CD8-positive, alpha-beta memory T cell (primary cell): Measurements from ENCODE around the gene CALN1. TPM values are rescaled to one million over a fixed set of nuclear protein-coding genes. Genes with fewer than 3 reads are reported as not detected.

ENCODE experiments used
- CTCF ChIA-PET: fragments of 350-600 bp; sonication (Branson Sonifier 250); formaldehyde crosslinking; loops from one replicate; lab custom pipeline; 2021; ENCODE audit warnings: antibody characterized with exemption; lab: Charles Lee
- POLR2A ChIA-PET: fragments of 350-600 bp; sonication (Branson Sonifier 250); formaldehyde crosslinking; loops from one replicate; lab custom pipeline; 2021; ENCODE audit warnings: antibody characterized with exemption; lab: Charles Lee
- DNase-seq, 5 donors: peaks; one replicate each; pipeline versions ENCODE4 v3.0.0 to v3.0.0-alpha.2; 2020 to 2022; ENCODE audit warnings: mixed read lengths in 1 of 5
- H3K27ac ChIP-seq: one replicate; pipeline ENCODE4 v1.7.0; 2013; ENCODE audit warnings: low read depth, mild to moderate bottlenecking, low read length, moderate library complexity
- H3K27me3 ChIP-seq: 2 replicates; pipeline ENCODE4 v1.7.0; 2013; ENCODE audit warnings: low read length, mild to moderate bottlenecking; ENCODE audit not compliant: insufficient read depth, poor library complexity, severe bottlenecking
- H3K36me3 ChIP-seq: 2 replicates; pipeline ENCODE4 v1.7.0; 2013; ENCODE audit warnings: mild to moderate bottlenecking, low read length, moderate library complexity; ENCODE audit not compliant: insufficient read depth
- H3K4me1 ChIP-seq: 2 replicates; pipeline ENCODE4 v1.7.0; 2013; ENCODE audit warnings: mild to moderate bottlenecking, low read length, moderate library complexity; ENCODE audit not compliant: insufficient read depth
- H3K4me3 ChIP-seq: 2 replicates; pipeline ENCODE4 v1.7.0; 2013; ENCODE audit warnings: mild to moderate bottlenecking, low read length
- H3K9me3 ChIP-seq: 2 replicates; pipeline ENCODE4 v1.7.0; 2013; ENCODE audit warnings: mild to moderate bottlenecking, low read length
- H3K27ac Mint-ChIP-seq, 8 donors: one replicate each; pipeline ENCODE4 v1.8.0; 2020 to 2021; ENCODE audit warnings: mixed read lengths in 8 of 8, mild to moderate bottlenecking in 6 of 8, inconsistent platforms in 3 of 8, moderate library complexity in 3 of 8
- H3K27me3 Mint-ChIP-seq, 2 donors: one replicate each; pipeline ENCODE4 v1.8.0; 2020 to 2021; ENCODE audit warnings: mixed read lengths in 2 of 2, mild to moderate bottlenecking in 1 of 2, moderate library complexity in 1 of 2
- H3K36me3 Mint-ChIP-seq, 3 donors: one replicate each; pipeline ENCODE4 v1.8.0; 2020 to 2021; ENCODE audit warnings: mixed read lengths in 3 of 3, inconsistent platforms in 1 of 3, mild to moderate bottlenecking in 1 of 3
- H3K4me1 Mint-ChIP-seq, 3 donors: one replicate each; pipeline ENCODE4 v1.8.0; 2020 to 2021; ENCODE audit warnings: mixed read lengths in 3 of 3, inconsistent platforms in 1 of 3, mild to moderate bottlenecking in 1 of 3
- H3K4me3 Mint-ChIP-seq, 7 donors: one replicate each; pipeline ENCODE4 v1.8.0; 2020 to 2021; ENCODE audit warnings: mixed read lengths in 7 of 7, mild to moderate bottlenecking in 6 of 7, moderate library complexity in 4 of 7, inconsistent platforms in 2 of 7
- H3K9me3 Mint-ChIP-seq, 5 donors: one replicate each; pipeline ENCODE4 v1.8.0; 2020 to 2022; ENCODE audit warnings: mixed read lengths in 5 of 5, mild to moderate bottlenecking in 3 of 5, moderate library complexity in 2 of 5, inconsistent platforms in 1 of 5
- polyA plus RNA-seq: library from polyadenylated mRNA; unstranded; fragments of 300-500 nt; fragmentation: Illumina TruSeq; gene quantifications from one replicate; pipeline ENCODE4 v1.2.3, GENCODE V29; 2021
- total RNA-seq, 2 experiments: library from RNA; stranded (reverse); gene quantifications; one replicate each; pipeline ENCODE4 v1.2.3, GENCODE V29; 2021

The CALN1 gene
- total and polyA plus RNA-seq, 3 experiments from 2014 or later, result not detected

GRCh38 chr7:72272479-72272878, 139.7 kb downstream of the CALN1 start:
- Histone ChIP-seq H3K27me3 (no peaks in the 10 kb centered on the region), H3K9me3 (no peaks in the 10 kb centered on the region), H3K4me3 (no peak overlapping the region), H3K27ac (no peak overlapping the region), H3K36me3 (no peaks in the 10 kb centered on the region), H3K4me1 (no peaks in the 10 kb centered on the region)
- ChIA-PET POLR2A (no interaction called here), CTCF (no interaction called here)
- peaks cover 0 to 1% (median 0%) of the 10 kb centered on the region in 3 donors for H3K36me3 Mint-ChIP-seq
- no peak overlapping the region for H3K4me3 Mint-ChIP-seq
- no peaks in the 10 kb centered on the region for H3K4me1 Mint-ChIP-seq
- no peak overlapping the region for H3K27ac Mint-ChIP-seq
- peaks cover 2 to 30% (median 20%) of the 10 kb centered on the region in 5 donors for H3K9me3 Mint-ChIP-seq
- DNase-seq, result no peak
- H3K27me3 Mint-ChIP-seq, result no peaks in the 10 kb centered on the region

DNA sequence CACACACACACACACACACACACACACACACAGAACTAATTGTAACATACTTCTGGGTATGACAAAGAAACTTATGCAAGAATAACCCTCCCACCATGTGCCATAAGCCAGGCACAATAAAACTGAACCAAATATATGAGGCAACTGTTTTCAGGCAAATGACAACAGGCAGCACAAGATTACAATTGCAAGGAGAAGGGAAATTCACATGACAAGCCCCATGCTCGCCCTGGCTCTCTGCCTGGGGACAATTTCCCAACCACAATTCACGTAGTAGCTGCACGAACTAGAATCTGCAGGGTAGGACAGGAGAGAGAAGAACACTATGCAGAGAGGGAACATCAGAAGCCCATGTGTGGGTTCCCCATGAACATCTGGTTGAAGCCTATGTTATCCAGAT, 143.3 kb downstream of the CALN1 start:
- Histone ChIP-seq H3K36me3 (no peaks in the 10 kb centered on the region), H3K4me3 (no peak overlapping the region), H3K27ac (no peak overlapping the region), H3K9me3 (no peaks in the 10 kb centered on the region), H3K27me3 (no peaks in the 10 kb centered on the region), H3K4me1 (no peaks in the 10 kb centered on the region)
- Mint-ChIP-seq H3K27ac (no peak overlapping the region), H3K27me3 (no peaks in the 10 kb centered on the region), H3K9me3 (peaks cover 2 to 17% (median 7%) of the 10 kb centered on the region in 5 donors), H3K4me3 (no peak overlapping the region), H3K36me3 (peaks cover 0 to 1% (median 0%) of the 10 kb centered on the region in 3 donors), H3K4me1 (no peaks in the 10 kb centered on the region)
- CTCF ChIA-PET, result no interaction called here
- POLR2A ChIA-PET, result no interaction called here
- no peak for DNase-seq

DNA sequence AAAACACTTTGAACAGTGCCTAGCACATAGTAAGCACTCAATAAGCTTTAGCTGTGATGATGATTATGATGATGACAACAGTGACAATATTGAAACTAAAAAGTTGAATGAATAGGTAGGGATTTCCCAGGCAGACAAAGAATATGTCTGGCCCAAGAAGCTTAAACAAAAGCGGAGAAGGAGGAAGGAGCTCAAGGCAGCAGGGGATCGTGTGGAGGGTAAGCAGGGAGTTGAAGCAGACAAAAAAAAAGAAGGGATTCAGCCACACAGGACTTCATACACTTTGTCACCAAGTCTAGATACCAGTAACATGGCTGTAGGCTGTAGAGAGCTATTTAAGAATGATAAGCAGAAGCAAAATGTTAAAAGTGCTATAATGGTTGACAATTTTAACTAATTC, 144.0 kb downstream of the CALN1 start:
- Mint-ChIP-seq H3K4me3 (no peak overlapping the region), H3K27ac (no peak overlapping the region), H3K9me3 (peaks cover 2 to 19% (median 7%) of the 10 kb centered on the region in 5 donors), H3K36me3 (peaks cover 0 to 1% (median 0%) of the 10 kb centered on the region in 3 donors), H3K4me1 (no peaks in the 10 kb centered on the region), H3K27me3 (no peaks in the 10 kb centered on the region)
- no peaks in the 10 kb centered on the region for H3K9me3 ChIP-seq
- H3K4me1 ChIP-seq, result no peaks in the 10 kb centered on the region
- CTCF ChIA-PET, result no interaction called here
- no peak overlapping the region for H3K4me3 ChIP-seq
- POLR2A ChIA-PET, result no interaction called here
- no peak for DNase-seq
- H3K27me3 ChIP-seq, result no peaks in the 10 kb centered on the region
- H3K36me3 ChIP-seq, result no peaks in the 10 kb centered on the region
- H3K27ac ChIP-seq, result no peak overlapping the region

GRCh38 chr7:72267291-72267800, 144.8 kb downstream of the CALN1 start:
- Mint-ChIP-seq H3K4me1 (no peaks in the 10 kb centered on the region), H3K9me3 (peaks cover 0 to 19% (median 7%) of the 10 kb centered on the region in 5 donors), H3K27ac (no peak overlapping the region), H3K4me3 (no peak overlapping the region), H3K36me3 (peaks cover 0 to 1% (median 0%) of the 10 kb centered on the region in 3 donors), H3K27me3 (no peaks in the 10 kb centered on the region)
- ChIA-PET CTCF (no interaction called here), POLR2A (no interaction called here)
- no peak for DNase-seq
- Histone ChIP-seq H3K9me3 (no peaks in the 10 kb centered on the region), H3K27me3 (no peaks in the 10 kb centered on the region), H3K36me3 (no peaks in the 10 kb centered on the region), H3K4me1 (no peaks in the 10 kb centered on the region), H3K27ac (no peak overlapping the region), H3K4me3 (no peak overlapping the region)

GRCh38 chr7:72266771-72267170, 145.4 kb downstream of the CALN1 start:
- Histone ChIP-seq H3K27ac (no peak overlapping the region), H3K27me3 (no peaks in the 10 kb centered on the region), H3K36me3 (no peaks in the 10 kb centered on the region), H3K9me3 (no peaks in the 10 kb centered on the region), H3K4me1 (no peaks in the 10 kb centered on the region), H3K4me3 (no peak overlapping the region)
- no peak for DNase-seq
- ChIA-PET POLR2A (no interaction called here), CTCF (no interaction called here)
- Mint-ChIP-seq H3K4me1 (no peaks in the 10 kb centered on the region), H3K36me3 (peaks cover 0 to 1% (median 0%) of the 10 kb centered on the region in 3 donors), H3K27ac (no peak overlapping the region), H3K9me3 (peaks cover 0 to 19% (median 7%) of the 10 kb centered on the region in 5 donors), H3K27me3 (no peaks in the 10 kb centered on the region), H3K4me3 (no peak overlapping the region)

- no peak overlapping the region for H3K27ac ChIP-seq
- H3K4me1 Mint-ChIP-seq, result no peaks in the 10 kb centered on the region
- no peaks in the 10 kb centered on the region for H3K27me3 ChIP-seq
- peaks cover 0 to 21% (median 7%) of the 10 kb centered on the region in 5 donors for H3K9me3 Mint-ChIP-seq
- no peak overlapping the region for H3K27ac Mint-ChIP-seq
- POLR2A ChIA-PET, result no interaction called here
- CTCF ChIA-PET, result no interaction called here
- no peak overlapping the region for H3K4me3 ChIP-seq
- H3K4me1 ChIP-seq, result no peaks in the 10 kb centered on the region
- DNase-seq, result no peak
- peaks cover 0 to 1% (median 0%) of the 10 kb centered on the region in 3 donors for H3K36me3 Mint-ChIP-seq
- no peaks in the 10 kb centered on the region for H3K9me3 ChIP-seq
- H3K4me3 Mint-ChIP-seq, result no peak overlapping the region
- H3K27me3 Mint-ChIP-seq, result no peaks in the 10 kb centered on the region
- H3K36me3 ChIP-seq, result no peaks in the 10 kb centered on the region
These were observed 146.8 kb downstream of the CALN1 start for GRCh38 chr7:72265071-72265904.

DNA sequence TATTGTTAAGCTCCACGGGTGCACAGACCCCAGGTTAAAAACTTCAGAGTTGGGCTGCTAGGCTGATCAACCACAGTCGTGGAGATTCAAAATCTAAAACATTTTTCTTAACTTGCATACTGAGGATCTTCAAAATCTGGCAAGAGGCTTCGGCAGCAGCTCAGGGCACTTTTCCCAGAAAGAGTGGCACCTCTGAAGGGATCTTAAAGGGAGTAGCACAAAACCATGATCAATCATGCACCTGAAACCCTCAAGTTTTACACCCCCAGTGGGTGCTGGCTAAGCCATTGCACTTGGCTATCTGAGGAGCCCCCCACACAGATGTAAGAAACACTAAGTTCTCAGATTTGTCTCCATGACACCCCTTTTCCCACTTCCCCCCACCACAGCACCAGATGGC, 151.7 kb downstream of the CALN1 start:
- Mint-ChIP-seq H3K27ac (no peak overlapping the region), H3K27me3 (peaks cover 0 to 2% of the 10 kb centered on the region in 2 donors), H3K4me1 (no peaks in the 10 kb centered on the region)

DNA sequence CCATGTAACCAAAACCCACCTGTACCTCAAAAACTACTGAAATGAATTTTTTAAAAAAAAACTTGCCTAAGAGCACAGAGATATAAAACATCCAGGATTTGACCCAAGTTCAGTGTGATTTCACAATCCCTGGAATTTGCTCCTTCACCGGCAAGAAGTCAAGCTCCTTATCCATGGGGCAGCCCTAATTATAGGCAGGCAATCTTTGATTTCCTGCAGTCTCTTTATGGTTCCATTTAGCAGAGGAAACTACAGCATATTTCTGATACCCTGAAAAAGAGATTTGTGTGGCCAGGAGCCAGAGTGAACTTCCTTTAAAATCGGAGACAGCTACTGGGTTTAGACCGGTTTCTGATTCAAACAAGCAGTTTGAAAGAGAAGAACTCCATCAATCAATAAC, 154.1 kb downstream of the CALN1 start:
- ChIA-PET POLR2A (no interaction called here), CTCF (no interaction called here)
- no peak overlapping the region for H3K4me3 ChIP-seq
- peaks cover 0 to 15% (median 11%) of the 10 kb centered on the region in 5 donors for H3K9me3 Mint-ChIP-seq
- no peaks in the 10 kb centered on the region for H3K27me3 ChIP-seq
- H3K4me1 Mint-ChIP-seq, result no peaks in the 10 kb centered on the region
- DNase-seq, result no peak
- H3K27ac ChIP-seq, result no peak overlapping the region
- H3K27ac Mint-ChIP-seq, result no peak overlapping the region
- no peaks in the 10 kb centered on the region for H3K4me1 ChIP-seq
- peaks cover 0 to 2% of the 10 kb centered on the region in 2 donors for H3K27me3 Mint-ChIP-seq
- no peaks in the 10 kb centered on the region for H3K9me3 ChIP-seq
- H3K36me3 ChIP-seq, result no peaks in the 10 kb centered on the region
- H3K36me3 Mint-ChIP-seq, result no peaks in the 10 kb centered on the region
- no peak overlapping the region for H3K4me3 Mint-ChIP-seq

More for the DNA sequence above, 151.7 kb downstream of the CALN1 start:
- DNase-seq, result no peak
- Histone ChIP-seq H3K4me1 (no peaks in the 10 kb centered on the region), H3K36me3 (no peaks in the 10 kb centered on the region), H3K9me3 (no peaks in the 10 kb centered on the region), H3K27ac (no peak overlapping the region), H3K27me3 (no peaks in the 10 kb centered on the region), H3K4me3 (no peak overlapping the region)
- Mint-ChIP-seq H3K36me3 (no peaks in the 10 kb centered on the region), H3K9me3 (peaks cover 0 to 22% (median 5%) of the 10 kb centered on the region in 5 donors), H3K4me3 (no peak overlapping the region)
- ChIA-PET POLR2A (no interaction called here), CTCF (no interaction called here)
